HG03066 (cell line): ENCODE measurements around the gene ANLN.
"Not testable (repeated sequence)": the region's sequence is repeated elsewhere in the genome, so short reads cannot be mapped to it uniquely, and the experiment has no call there.

Source experiments
- ATAC-seq: cut with Tn5 transposase; IDR thresholded peaks from one replicate; pipeline ENCODE4 v1.9.1; 2021; ENCODE audit warnings: low read depth; ENCODE audit not compliant: unreplicated experiment

ANLN gene

GRCh38 chr7:36370046-36370445 lies 19.6 kb upstream of the ANLN start:
- ATAC-seq: no peak

GRCh38 chr7:36372156-36372555 lies 17.5 kb upstream of the ANLN start:
- no peak for ATAC-seq

- not testable (repeated sequence) for ATAC-seq
Observed at GRCh38 chr7:36378555-36378954, 11.1 kb upstream of the ANLN start.

GRCh38 chr7:36379831-36380504 lies 9.7 kb upstream of the ANLN start:
- ATAC-seq: no peak

- no peak for ATAC-seq
Observed at GRCh38 chr7:36381056-36381455, 8.6 kb upstream of the ANLN start.

GRCh38 chr7:36383284-36383683 lies 6.4 kb upstream of the ANLN start:
- not testable (repeated sequence) for ATAC-seq

- not testable (repeated sequence) for ATAC-seq
Observed at GRCh38 chr7:36385646-36386045, 4.0 kb upstream of the ANLN start.

- ATAC-seq: no peak
Observed at GRCh38 chr7:36387435-36388231, 2.0 kb upstream of the ANLN start.

GRCh38 chr7:36388423-36388822 lies 1.2 kb upstream of the ANLN start:
- no peak for ATAC-seq

- peak; percentile 21 for ATAC-seq
Observed at GRCh38 chr7:36390199-36391090, 783 bp downstream of the ANLN start.

GRCh38 chr7:36391436-36392198 lies 2.0 kb downstream of the ANLN start:
- peak; percentile 48 for ATAC-seq

- no peak for ATAC-seq
Observed at GRCh38 chr7:36393826-36394225, 4.2 kb downstream of the ANLN start.

- ATAC-seq: no peak
Observed at GRCh38 chr7:36395171-36395894, 5.7 kb downstream of the ANLN start.

- no peak for ATAC-seq
Observed at GRCh38 chr7:36396150-36396549, 6.5 kb downstream of the ANLN start.

GRCh38 chr7:36400036-36400435 lies 10.4 kb downstream of the ANLN start:
- ATAC-seq: no peak

GRCh38 chr7:36400606-36401005 lies 10.9 kb downstream of the ANLN start:
- ATAC-seq: no peak

GRCh38 chr7:36403452-36403851 lies 13.8 kb downstream of the ANLN start:
- ATAC-seq: no peak

GRCh38 chr7:36404639-36405408 lies 15.2 kb downstream of the ANLN start:
- no peak for ATAC-seq

- ATAC-seq: no peak
Observed at GRCh38 chr7:36405409-36405803, 15.7 kb downstream of the ANLN start.
